Measurements from ENCODE around the gene SORCS2.

Gene SORCS2

DNA sequence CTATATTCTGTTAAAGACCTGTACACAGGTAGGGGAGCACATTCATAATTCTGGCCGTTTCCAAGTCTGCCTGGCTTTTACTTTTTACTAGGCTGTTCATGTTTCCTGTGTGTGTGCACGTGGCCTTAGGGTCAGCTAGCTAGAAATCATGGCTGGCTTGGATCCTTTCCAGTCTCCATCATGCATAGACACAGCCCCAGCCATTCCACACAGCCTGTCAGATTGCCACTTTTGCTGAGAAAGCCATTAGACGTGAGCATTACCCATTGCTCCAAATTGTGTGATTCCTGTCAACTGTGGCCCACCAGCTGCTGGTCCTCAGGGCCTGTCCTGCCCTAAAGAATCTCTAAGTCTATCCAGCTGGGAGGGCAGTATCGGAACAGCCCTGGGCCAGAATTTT is 11.4 kb upstream of the SORCS2 start:
- Histone ChIP-seq H3K4me3 (ENCODE audit: insufficient read depth in 1 of 2, low read depth in 1 of 2, low read length in 2 of 2) (no peak overlapping the region), H3K9me3 (ENCODE audit: control insufficient read depth, low read length) (peaks cover 20% of the 10 kb centered on the region), H3K9ac (ENCODE audit: low read length) (no peak overlapping the region), H3K18ac (ENCODE audit: low read depth in 1 of 2, low read length in 2 of 2) (no peak overlapping the region), H3K4me1 (ENCODE audit: control insufficient read depth, insufficient read depth, low read depth, low read length) (peaks cover 5% of the 10 kb centered on the region), H2BK15ac (ENCODE audit: low read depth, poor library complexity, severe bottlenecking) (no peak overlapping the region), H3K79me1 (replicated peaks; ENCODE audit: low read length, poor library complexity, severe bottlenecking) (no peaks in the 10 kb centered on the region), H2BK5ac (ENCODE audit: low read depth, low read length, poor library complexity, severe bottlenecking) (no peak overlapping the region), H3K4ac (ENCODE audit: low read depth in 1 of 2, low read length in 2 of 2) (no peak overlapping the region), H2AK5ac (ENCODE audit: low read length, severe bottlenecking) (no peak overlapping the region), H3K4me2 (ENCODE audit: low read length, poor library complexity, severe bottlenecking) (no peak overlapping the region), H3K36me3 (ENCODE audit: control insufficient read depth in 1 of 2, insufficient read depth in 2 of 2, low read depth in 1 of 2, low read length in 2 of 2) (no peaks in the 10 kb centered on the region), H3K27ac (ENCODE audit: low read length, poor library complexity, severe bottlenecking) (no peak overlapping the region), H2AFZ (ENCODE audit: low read depth, low read length) (no peak overlapping the region), H3K14ac (ENCODE audit: low read length in 2 of 2) (no peak overlapping the region), H3K23ac (ENCODE audit: low read length in 2 of 2) (no peak overlapping the region), H3K27me3 (ENCODE audit: control insufficient read depth in 1 of 2, insufficient read depth in 1 of 2, low read length in 2 of 2) (peaks cover 0 to 12% of the 10 kb centered on the region in 2 experiments), H4K8ac (ENCODE audit: low read length) (no peak overlapping the region), H2BK12ac (ENCODE audit: low read length in 2 of 2) (no peak overlapping the region), H4K91ac (ENCODE audit: low read length) (no peak overlapping the region), H2BK120ac (ENCODE audit: low read depth, low read length) (no peak overlapping the region)
- 61% methylated on average over 3 of the region's 4 CpGs for WGBS
- no peak for DNase-seq

DNA sequence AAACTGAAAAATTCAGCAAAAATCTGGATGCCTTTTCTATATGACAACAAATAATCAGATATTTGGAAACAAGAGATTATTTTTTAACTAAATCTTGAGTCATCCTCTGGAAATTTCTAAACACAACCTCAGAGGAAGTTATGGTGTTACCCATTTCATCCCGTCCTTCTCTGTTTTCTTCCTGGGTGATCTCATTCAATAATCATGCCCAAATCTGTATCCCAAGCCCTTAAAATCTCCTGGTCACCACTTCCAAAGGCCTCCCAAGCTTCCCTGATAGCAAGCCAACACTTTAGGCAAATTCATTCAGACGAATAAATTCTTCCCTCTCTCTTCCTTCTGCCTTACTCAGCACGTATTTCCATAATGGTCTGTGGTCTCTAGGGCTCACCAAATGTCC is 9.7 kb upstream of the SORCS2 start:
- Histone ChIP-seq H2AK5ac (ENCODE audit: low read length, severe bottlenecking) (no peak overlapping the region), H2BK15ac (ENCODE audit: low read depth, poor library complexity, severe bottlenecking) (no peak overlapping the region), H3K79me1 (replicated peaks; ENCODE audit: low read length, poor library complexity, severe bottlenecking) (no peaks in the 10 kb centered on the region), H3K27me3 (ENCODE audit: control insufficient read depth in 1 of 2, insufficient read depth in 1 of 2, low read length in 2 of 2) (peaks cover 15 to 23% of the 10 kb centered on the region in 2 experiments), H3K4me1 (ENCODE audit: control insufficient read depth, insufficient read depth, low read depth, low read length) (peaks cover 5% of the 10 kb centered on the region), H3K14ac (ENCODE audit: low read length in 2 of 2) (no peak overlapping the region), H2BK5ac (ENCODE audit: low read depth, low read length, poor library complexity, severe bottlenecking) (no peak overlapping the region), H2BK120ac (ENCODE audit: low read depth, low read length) (no peak overlapping the region), H3K18ac (ENCODE audit: low read depth in 1 of 2, low read length in 2 of 2) (no peak overlapping the region), H3K9ac (ENCODE audit: low read length) (no peak overlapping the region), H4K8ac (ENCODE audit: low read length) (no peak overlapping the region), H4K91ac (ENCODE audit: low read length) (no peak overlapping the region), H3K9me3 (ENCODE audit: control insufficient read depth, low read length) (peaks cover 19% of the 10 kb centered on the region), H3K4me2 (ENCODE audit: low read length, poor library complexity, severe bottlenecking) (no peak overlapping the region), H3K27ac (ENCODE audit: low read length, poor library complexity, severe bottlenecking) (no peak overlapping the region), H3K23ac (ENCODE audit: low read length in 2 of 2) (no peak overlapping the region), H2BK12ac (ENCODE audit: low read length in 2 of 2) (no peak overlapping the region), H3K4ac (ENCODE audit: low read depth in 1 of 2, low read length in 2 of 2) (no peak overlapping the region), H3K36me3 (ENCODE audit: control insufficient read depth in 1 of 2, insufficient read depth in 2 of 2, low read depth in 1 of 2, low read length in 2 of 2) (no peaks in the 10 kb centered on the region), H3K4me3 (ENCODE audit: insufficient read depth in 1 of 2, low read depth in 1 of 2, low read length in 2 of 2) (no peak overlapping the region), H2AFZ (ENCODE audit: low read depth, low read length) (no peak overlapping the region)
- no peak for DNase-seq
- 63% methylated on average over 3 of the region's 3 CpGs for WGBS

DNA sequence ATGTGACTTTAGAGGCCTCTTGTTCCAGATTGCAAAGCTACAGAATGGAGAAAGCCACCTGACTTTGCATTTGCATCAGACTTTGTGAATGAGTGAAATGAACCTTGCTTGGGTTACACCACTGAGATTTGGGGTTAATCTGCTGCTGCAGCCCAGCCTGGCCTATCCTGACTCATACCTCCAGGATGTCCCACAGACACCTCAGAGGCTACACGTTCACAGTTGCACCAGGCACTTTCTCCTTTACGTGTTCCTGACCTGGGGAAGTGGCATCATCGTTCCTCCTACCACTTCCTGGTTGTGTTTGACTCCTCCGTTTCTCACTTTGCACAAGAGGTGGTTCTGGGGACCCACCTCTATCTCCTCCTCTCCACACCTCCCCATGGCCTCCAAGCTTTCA is 9.2 kb upstream of the SORCS2 start:
- Histone ChIP-seq H2BK12ac (ENCODE audit: low read length in 2 of 2) (no peak overlapping the region), H2BK15ac (ENCODE audit: low read depth, poor library complexity, severe bottlenecking) (no peak overlapping the region), H4K8ac (ENCODE audit: low read length) (no peak overlapping the region), H3K36me3 (ENCODE audit: control insufficient read depth in 1 of 2, insufficient read depth in 2 of 2, low read depth in 1 of 2, low read length in 2 of 2) (no peaks in the 10 kb centered on the region), H3K27ac (ENCODE audit: low read length, poor library complexity, severe bottlenecking) (no peak overlapping the region), H3K9me3 (ENCODE audit: control insufficient read depth, low read length) (peaks cover 17% of the 10 kb centered on the region), H3K9ac (ENCODE audit: low read length) (no peak overlapping the region), H3K4ac (ENCODE audit: low read depth in 1 of 2, low read length in 2 of 2) (no peak overlapping the region), H4K91ac (ENCODE audit: low read length) (no peak overlapping the region), H2AFZ (ENCODE audit: low read depth, low read length) (no peak overlapping the region), H3K14ac (ENCODE audit: low read length in 2 of 2) (no peak overlapping the region), H3K79me1 (replicated peaks; ENCODE audit: low read length, poor library complexity, severe bottlenecking) (no peaks in the 10 kb centered on the region), H3K4me2 (ENCODE audit: low read length, poor library complexity, severe bottlenecking) (no peak overlapping the region), H3K4me1 (ENCODE audit: control insufficient read depth, insufficient read depth, low read depth, low read length) (peaks cover 5% of the 10 kb centered on the region), H2BK120ac (ENCODE audit: low read depth, low read length) (no peak overlapping the region), H3K27me3 (ENCODE audit: control insufficient read depth in 1 of 2, insufficient read depth in 1 of 2, low read length in 2 of 2) (peaks cover 21 to 28% of the 10 kb centered on the region in 2 experiments), H2AK5ac (ENCODE audit: low read length, severe bottlenecking) (no peak overlapping the region), H3K23ac (ENCODE audit: low read length in 2 of 2) (no peak overlapping the region), H3K18ac (ENCODE audit: low read depth in 1 of 2, low read length in 2 of 2) (no peak overlapping the region), H2BK5ac (ENCODE audit: low read depth, low read length, poor library complexity, severe bottlenecking) (no peak overlapping the region), H3K4me3 (ENCODE audit: insufficient read depth in 1 of 2, low read depth in 1 of 2, low read length in 2 of 2) (no peak overlapping the region)
- no peak for DNase-seq
- WGBS, result 58% methylated on average over 4 of the region's 4 CpGs

GRCh38 chr4:7183780-7184460 is 8.4 kb upstream of the SORCS2 start:
- H3K9ac ChIP-seq (ENCODE audit: low read length), result no peak overlapping the region

More at GRCh38 chr4:7183780-7184460, 8.4 kb upstream of the SORCS2 start:
- H3K4ac ChIP-seq (ENCODE audit: low read depth in 1 of 2, low read length in 2 of 2), result no peak overlapping the region
- 91% methylated on average over 7 of the region's 7 CpGs for WGBS
- no peak overlapping the region for H3K18ac ChIP-seq (ENCODE audit: low read depth in 1 of 2, low read length in 2 of 2)
- peaks cover 28 to 36% of the 10 kb centered on the region in 2 experiments for H3K27me3 ChIP-seq (ENCODE audit: control insufficient read depth in 1 of 2, insufficient read depth in 1 of 2, low read length in 2 of 2)
- H4K91ac ChIP-seq (ENCODE audit: low read length), result no peak overlapping the region
- H3K4me2 ChIP-seq (ENCODE audit: low read length, poor library complexity, severe bottlenecking), result no peak overlapping the region
- no peak overlapping the region for H2BK5ac ChIP-seq (ENCODE audit: low read depth, low read length, poor library complexity, severe bottlenecking)
- no peak overlapping the region for H3K4me3 ChIP-seq (ENCODE audit: insufficient read depth in 1 of 2, low read depth in 1 of 2, low read length in 2 of 2)
- H2AK5ac ChIP-seq (ENCODE audit: low read length, severe bottlenecking), result no peak overlapping the region
- peaks cover 5% of the 10 kb centered on the region for H3K4me1 ChIP-seq (ENCODE audit: control insufficient read depth, insufficient read depth, low read depth, low read length)
- no peaks in the 10 kb centered on the region for H3K79me1 ChIP-seq (replicated peaks; ENCODE audit: low read length, poor library complexity, severe bottlenecking)
- no peak overlapping the region for H3K27ac ChIP-seq (ENCODE audit: low read length, poor library complexity, severe bottlenecking)
- no peak overlapping the region for H3K14ac ChIP-seq (ENCODE audit: low read length in 2 of 2)
- no peak overlapping the region for H4K8ac ChIP-seq (ENCODE audit: low read length)
- H3K23ac ChIP-seq (ENCODE audit: low read length in 2 of 2), result no peak overlapping the region
- no peak overlapping the region for H2BK120ac ChIP-seq (ENCODE audit: low read depth, low read length)
- H3K9me3 ChIP-seq (ENCODE audit: control insufficient read depth, low read length), result peaks cover 16% of the 10 kb centered on the region
- H2AFZ ChIP-seq (ENCODE audit: low read depth, low read length), result no peak overlapping the region
- H2BK12ac ChIP-seq (ENCODE audit: low read length in 2 of 2), result no peak overlapping the region
- no peaks in the 10 kb centered on the region for H3K36me3 ChIP-seq (ENCODE audit: control insufficient read depth in 1 of 2, insufficient read depth in 2 of 2, low read depth in 1 of 2, low read length in 2 of 2)
- no peak overlapping the region for H2BK15ac ChIP-seq (ENCODE audit: low read depth, poor library complexity, severe bottlenecking)
- no peak for DNase-seq

Data from mesenchymal stem cell (in vitro differentiated cells and primary cell).